ENCODE data around the gene PITX1.

DNA sequence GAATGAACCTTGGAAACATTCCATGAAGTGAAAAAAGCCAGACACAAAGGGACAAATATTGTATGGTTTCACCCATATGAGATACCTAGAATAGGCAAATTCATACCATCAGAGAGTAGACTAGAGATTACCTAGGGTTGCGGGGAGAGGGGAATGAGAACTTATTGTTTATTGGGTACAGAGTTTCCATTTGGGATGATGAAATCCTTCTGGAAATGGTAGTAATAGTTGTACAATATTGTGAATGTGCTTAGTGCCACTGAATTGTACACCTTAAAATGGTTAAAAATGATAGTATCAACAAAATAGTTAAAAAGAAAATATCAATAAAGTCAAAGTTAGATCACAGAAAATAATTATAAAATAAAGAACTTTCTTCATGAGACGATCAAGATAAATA lies 40.9 kb downstream of the PITX1 start:
- no peak for TF ChIP-seq POLR2A (IDR thresholded peaks at IDR 0.05)
- TF ChIP-seq, protein P1, sequence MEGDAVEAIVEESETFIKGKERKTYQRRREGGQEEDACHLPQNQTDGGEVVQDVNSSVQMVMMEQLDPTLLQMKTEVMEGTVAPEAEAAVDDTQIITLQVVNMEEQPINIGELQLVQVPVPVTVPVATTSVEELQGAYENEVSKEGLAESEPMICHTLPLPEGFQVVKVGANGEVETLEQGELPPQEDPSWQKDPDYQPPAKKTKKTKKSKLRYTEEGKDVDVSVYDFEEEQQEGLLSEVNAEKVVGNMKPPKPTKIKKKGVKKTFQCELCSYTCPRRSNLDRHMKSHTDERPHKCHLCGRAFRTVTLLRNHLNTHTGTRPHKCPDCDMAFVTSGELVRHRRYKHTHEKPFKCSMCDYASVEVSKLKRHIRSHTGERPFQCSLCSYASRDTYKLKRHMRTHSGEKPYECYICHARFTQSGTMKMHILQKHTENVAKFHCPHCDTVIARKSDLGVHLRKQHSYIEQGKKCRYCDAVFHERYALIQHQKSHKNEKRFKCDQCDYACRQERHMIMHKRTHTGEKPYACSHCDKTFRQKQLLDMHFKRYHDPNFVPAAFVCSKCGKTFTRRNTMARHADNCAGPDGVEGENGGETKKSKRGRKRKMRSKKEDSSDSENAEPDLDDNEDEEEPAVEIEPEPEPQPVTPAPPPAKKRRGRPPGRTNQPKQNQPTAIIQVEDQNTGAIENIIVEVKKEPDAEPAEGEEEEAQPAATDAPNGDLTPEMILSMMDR (IDR thresholded peaks at IDR 0.05) = no peak
- no peak for TF ChIP-seq EP300 (IDR thresholded peaks at IDR 0.05)

Data from ovary (tissue), 3 donors.